Osteoblast (primary cell): ENCODE results near the gene OR4M1. TPM values are rescaled to one million over a fixed set of nuclear protein-coding genes. Genes with fewer than 3 reads are reported as not detected.
"Not testable (repeated sequence)": the region's sequence is repeated elsewhere in the genome, so short reads cannot be mapped to it uniquely, and the experiment has no call there.

Experiments used
- DNase-seq: peaks from one replicate; pipeline ENCODE4 v3.0.0; 2011; ENCODE audit warnings: low spot score, mixed read lengths; ENCODE audit not compliant: insufficient read length; ENCODE audit errors: missing footprints
- H2AFZ ChIP-seq: 2 replicates; pipeline ENCODE4 v1.6.0; 2011; ENCODE audit warnings: mild to moderate bottlenecking, low read length
- H3K27ac ChIP-seq: 2 replicates; pipeline ENCODE4 v1.5.1; 2011; ENCODE audit warnings: mild to moderate bottlenecking, low read depth, low read length, moderate library complexity
- H3K27me3 ChIP-seq: 2 replicates; pipeline ENCODE4 v1.6.0; 2012; ENCODE audit warnings: mild to moderate bottlenecking, control low read depth, inconsistent platforms, low read length, moderate library complexity; ENCODE audit not compliant: insufficient read depth
- H3K36me3 ChIP-seq: 2 replicates; pipeline ENCODE4 v1.5.1; 2011; ENCODE audit warnings: mild to moderate bottlenecking, low read length, control low read depth, moderate library complexity; ENCODE audit not compliant: insufficient read depth
- H3K4me1 ChIP-seq: 2 replicates; pipeline ENCODE4 v1.5.1; 2011; ENCODE audit warnings: mild to moderate bottlenecking, low read length, control low read depth, moderate library complexity; ENCODE audit not compliant: insufficient read depth
- H3K4me2 ChIP-seq: 2 replicates; pipeline ENCODE4 v1.6.0; 2011; ENCODE audit warnings: mild to moderate bottlenecking, low read length; ENCODE audit not compliant: insufficient read depth
- H3K4me3 ChIP-seq: fragments of 200-600 bp; sonication (generic); 3 replicates; pipeline ENCODE4 v1.5.1; 2012; ENCODE audit warnings: mild to moderate bottlenecking, low read length, inconsistent platforms; ENCODE audit not compliant: insufficient read depth
- H3K79me2 ChIP-seq: 2 replicates; pipeline ENCODE4 v1.6.0; 2012; ENCODE audit warnings: mild to moderate bottlenecking, low read length, control low read depth, inconsistent platforms; ENCODE audit not compliant: insufficient read depth
- H3K9me3 ChIP-seq: 2 replicates; pipeline ENCODE4 v1.5.1; 2011; ENCODE audit warnings: low read depth, low read length, control low read depth
- H4K20me1 ChIP-seq: 2 replicates; pipeline ENCODE4 v1.6.0; 2012; ENCODE audit warnings: mild to moderate bottlenecking, low read length, control low read depth; ENCODE audit not compliant: insufficient read depth
- total RNA-seq: library from RNA; depleted of rRNA; stranded (reverse); fragments of >200 nt; gene quantifications from 2 replicates; pipeline ENCODE4 v1.2.3, GENCODE V29; 2012
- TF ChIP-seq, protein P1 (sequence below): IDR thresholded peaks from 2 replicates; pipeline ENCODE4 v1.5.1; 2011; ENCODE audit warnings: mild to moderate bottlenecking, low read depth, low read length, moderate library complexity; ENCODE audit errors: extremely low read depth

OR4M1 gene
- total RNA-seq, 1 donor = not detected

- not testable (repeated sequence) for H3K4me3 ChIP-seq, H4K20me1 ChIP-seq, H3K4me2 ChIP-seq, H3K4me1 ChIP-seq, H3K9me3 ChIP-seq, H3K27ac ChIP-seq, H3K27me3 ChIP-seq, H3K36me3 ChIP-seq, H3K79me2 ChIP-seq, H2AFZ ChIP-seq, DNase-seq
These were observed 14.8 kb downstream of the OR4M1 start for GRCh38 chr14:19788150-19788549.

DNA sequence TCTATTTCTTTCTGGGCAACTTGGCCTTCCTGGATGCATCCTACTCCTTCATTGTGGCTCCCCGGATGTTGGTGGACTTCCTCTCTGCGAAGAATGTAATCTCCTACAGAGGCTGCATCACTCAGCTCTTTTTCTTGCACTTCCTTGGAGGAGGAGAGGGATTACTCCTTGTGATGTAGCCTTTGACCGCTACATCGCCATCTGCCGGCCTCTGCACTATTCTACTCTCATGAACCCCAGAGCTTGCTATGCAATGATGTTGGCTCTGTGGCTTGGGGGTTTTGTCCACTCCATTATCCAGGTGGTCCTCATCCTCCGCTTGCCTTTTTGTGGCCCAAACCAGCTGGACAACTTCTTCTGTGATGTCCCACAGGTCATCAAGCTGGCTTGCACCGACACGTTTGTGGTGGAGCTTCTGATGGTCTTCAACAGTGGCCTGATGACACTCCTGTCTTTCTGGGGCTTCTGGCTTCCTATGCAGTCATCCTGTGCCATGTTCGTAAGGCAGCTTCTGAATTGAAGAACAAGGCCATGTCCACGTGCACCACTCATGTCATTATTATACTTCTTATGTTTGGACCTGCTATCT is 23.3 kb downstream of the OR4M1 start:
- H3K4me2 ChIP-seq, H3K79me2 ChIP-seq, H3K4me3 ChIP-seq, H3K36me3 ChIP-seq, H3K27ac ChIP-seq, H3K27me3 ChIP-seq, H3K4me1 ChIP-seq, H2AFZ ChIP-seq, H4K20me1 ChIP-seq, H3K9me3 ChIP-seq, DNase-seq: not testable (repeated sequence)

DNA sequence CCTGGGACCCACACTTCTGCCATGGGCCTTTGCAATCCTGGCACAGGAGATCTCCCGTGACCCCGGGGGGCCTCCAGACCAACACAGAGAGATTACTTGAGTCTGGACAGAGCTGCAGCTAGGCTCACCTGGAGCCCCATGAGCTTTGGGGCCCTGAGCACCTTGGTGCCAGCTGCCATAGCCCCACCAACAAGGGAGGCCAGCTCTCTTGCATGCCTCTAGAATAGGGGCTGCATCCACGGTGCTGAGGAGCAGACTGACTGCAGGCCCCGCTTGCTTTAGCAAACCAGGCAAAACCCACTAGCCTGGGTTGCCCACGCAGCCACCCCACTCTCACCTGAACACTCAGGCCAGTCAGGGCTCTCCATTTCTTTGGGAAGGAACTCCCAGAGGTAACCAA is 26.6 kb downstream of the OR4M1 start:
- Histone ChIP-seq H3K4me2 (no peak overlapping the region), H2AFZ (no peak overlapping the region), H3K36me3 (no peaks in the 10 kb centered on the region), H3K4me1 (no peaks in the 10 kb centered on the region), H3K27ac (no peak overlapping the region), H3K79me2 (no peaks in the 10 kb centered on the region), H3K27me3 (no peaks in the 10 kb centered on the region), H3K9me3 (peaks cover 4% of the 10 kb centered on the region), H3K4me3 (no peak overlapping the region), H4K20me1 (no peaks in the 10 kb centered on the region)
- no peak for DNase-seq
- TF ChIP-seq, protein P1, sequence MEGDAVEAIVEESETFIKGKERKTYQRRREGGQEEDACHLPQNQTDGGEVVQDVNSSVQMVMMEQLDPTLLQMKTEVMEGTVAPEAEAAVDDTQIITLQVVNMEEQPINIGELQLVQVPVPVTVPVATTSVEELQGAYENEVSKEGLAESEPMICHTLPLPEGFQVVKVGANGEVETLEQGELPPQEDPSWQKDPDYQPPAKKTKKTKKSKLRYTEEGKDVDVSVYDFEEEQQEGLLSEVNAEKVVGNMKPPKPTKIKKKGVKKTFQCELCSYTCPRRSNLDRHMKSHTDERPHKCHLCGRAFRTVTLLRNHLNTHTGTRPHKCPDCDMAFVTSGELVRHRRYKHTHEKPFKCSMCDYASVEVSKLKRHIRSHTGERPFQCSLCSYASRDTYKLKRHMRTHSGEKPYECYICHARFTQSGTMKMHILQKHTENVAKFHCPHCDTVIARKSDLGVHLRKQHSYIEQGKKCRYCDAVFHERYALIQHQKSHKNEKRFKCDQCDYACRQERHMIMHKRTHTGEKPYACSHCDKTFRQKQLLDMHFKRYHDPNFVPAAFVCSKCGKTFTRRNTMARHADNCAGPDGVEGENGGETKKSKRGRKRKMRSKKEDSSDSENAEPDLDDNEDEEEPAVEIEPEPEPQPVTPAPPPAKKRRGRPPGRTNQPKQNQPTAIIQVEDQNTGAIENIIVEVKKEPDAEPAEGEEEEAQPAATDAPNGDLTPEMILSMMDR = no peak

DNA sequence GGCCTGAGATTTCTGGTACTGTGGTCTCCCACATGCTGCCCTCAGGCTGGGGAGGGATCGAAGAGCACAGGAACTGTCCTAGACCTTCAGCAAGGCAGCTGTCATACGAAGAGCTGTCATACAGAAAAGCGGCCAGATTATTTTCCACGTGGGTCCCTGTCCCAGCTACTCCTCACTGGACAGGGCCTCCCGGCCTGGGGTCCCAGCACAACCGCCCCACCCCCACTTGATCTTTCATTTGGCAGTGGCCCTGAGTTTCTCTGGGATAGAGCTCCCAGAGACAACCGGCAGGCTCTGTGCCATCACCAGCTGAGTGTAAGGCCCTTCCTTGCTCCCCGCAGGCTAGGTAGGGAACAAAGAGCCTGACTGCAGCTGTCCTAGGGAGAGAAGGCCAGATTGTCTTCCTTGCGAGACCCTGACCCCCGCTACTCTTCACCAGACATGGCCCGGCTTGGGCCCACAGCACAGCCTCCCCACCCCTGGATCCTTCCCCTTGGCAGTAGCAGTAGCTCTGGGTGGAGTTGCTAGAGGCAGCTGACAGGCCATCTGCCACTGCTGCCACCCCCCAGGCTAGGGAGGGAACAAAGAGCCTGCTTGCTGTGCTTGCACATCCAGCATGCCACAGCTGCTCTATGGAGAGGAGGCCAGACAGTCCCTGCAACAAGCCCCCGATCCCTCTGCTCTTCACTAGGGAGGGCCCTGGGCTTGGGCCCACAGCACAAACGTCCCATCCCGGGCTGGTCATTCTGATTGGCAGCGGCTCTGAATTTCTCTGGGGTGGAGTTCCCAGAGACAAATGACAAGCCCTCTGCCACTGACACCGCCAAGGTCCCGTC is 27.2 kb downstream of the OR4M1 start:
- Histone ChIP-seq H3K79me2 (no peaks in the 10 kb centered on the region), H3K4me1 (no peaks in the 10 kb centered on the region), H3K4me3 (no peak overlapping the region), H3K27me3 (no peaks in the 10 kb centered on the region), H4K20me1 (no peaks in the 10 kb centered on the region), H3K27ac (no peak overlapping the region), H3K36me3 (no peaks in the 10 kb centered on the region), H3K9me3 (peaks cover 4% of the 10 kb centered on the region), H3K4me2 (no peak overlapping the region), H2AFZ (no peak overlapping the region)
- TF ChIP-seq, protein P1 = no peak
- no peak for DNase-seq

DNA sequence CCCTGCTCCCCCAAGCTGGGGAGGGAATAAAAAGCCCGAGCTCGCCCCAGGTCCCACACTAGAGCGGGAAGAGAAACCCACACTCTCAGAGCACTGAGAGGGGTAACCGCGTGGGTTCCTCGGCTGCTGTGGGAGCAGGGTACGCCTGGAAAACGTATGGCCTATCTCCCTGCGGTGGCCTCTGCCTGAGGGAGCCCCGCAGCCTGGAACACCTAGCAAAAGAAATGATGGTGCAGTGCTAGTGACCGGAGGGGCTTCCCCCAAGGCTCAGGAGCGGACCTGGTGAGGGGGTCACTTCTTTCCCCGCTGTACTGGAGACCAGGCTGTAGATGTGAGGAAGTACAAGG is 27.8 kb downstream of the OR4M1 start:
- TF ChIP-seq, protein P1 = no peak
- no peaks in the 10 kb centered on the region for H3K79me2 ChIP-seq
- H3K36me3 ChIP-seq = no peaks in the 10 kb centered on the region
- H2AFZ ChIP-seq = no peak overlapping the region
- no peak overlapping the region for H3K4me3 ChIP-seq
- no peak overlapping the region for H3K27ac ChIP-seq
- no peak overlapping the region for H3K4me2 ChIP-seq
- no peak for DNase-seq
- no peaks in the 10 kb centered on the region for H3K27me3 ChIP-seq
- H4K20me1 ChIP-seq = no peaks in the 10 kb centered on the region
- H3K9me3 ChIP-seq = peaks cover 4% of the 10 kb centered on the region
- H3K4me1 ChIP-seq = no peaks in the 10 kb centered on the region

GRCh38 chr14:19803470-19803869 is 30.2 kb downstream of the OR4M1 start, which contains the start of gene OR4N2:
Gene OR4N2 (plus strand): TSS chr14:19803770. CDS start chr14:19827449, 23,679 bp downstream.
- H3K4me2 ChIP-seq, H3K27ac ChIP-seq, DNase-seq: not testable (repeated sequence)

More at GRCh38 chr14:19803470-19803869, 30.2 kb downstream of the OR4M1 start, which contains the start of gene OR4N2:
- not testable (repeated sequence) for H3K4me1 ChIP-seq, H3K79me2 ChIP-seq, H3K9me3 ChIP-seq, H3K36me3 ChIP-seq, H2AFZ ChIP-seq, H3K27me3 ChIP-seq, H3K4me3 ChIP-seq, H4K20me1 ChIP-seq
